ENCODE results near the gene PIGX.

GRCh38 chr3:196677931-196678330, 34.2 kb upstream of the PIGX start:
- TF ChIP-seq EZH2 (optimal IDR thresholded peaks at IDR 0.05; ENCODE audit: low read depth, low read length) (no peak), CTCF (IDR thresholded peaks at IDR 0.05; ENCODE audit: low read length) (no peak)

All from MM.1S (cell line).